NCI-H1436 treated with DMSO at 0.1 percent for 48 hours (cell line): ENCODE results near the gene TFAP2D.

Experiments used
- DNase-seq: peaks from one replicate; lab custom pipeline; 2025; lab: John Stamatoyannopoulos, UW

TFAP2D gene

DNA sequence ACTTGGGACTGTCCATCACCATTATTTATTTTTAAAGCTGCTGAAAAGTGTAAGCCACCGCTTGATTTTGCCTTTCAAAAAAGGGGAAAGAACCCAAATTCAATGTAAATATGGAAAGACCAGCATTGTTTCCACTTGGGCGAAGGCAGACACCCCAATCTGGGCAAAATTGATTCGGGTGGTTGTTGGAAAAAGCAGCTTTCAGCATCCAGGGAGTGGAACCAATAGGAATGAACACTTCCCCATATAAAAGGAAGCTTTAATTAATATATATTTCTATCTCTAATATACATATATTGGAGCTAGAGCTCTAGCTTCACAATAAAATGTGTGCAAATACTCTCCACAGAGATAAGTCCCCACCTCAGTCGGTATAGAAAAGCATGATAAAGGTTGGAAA lies at the start of gene TFAP2D:
Gene TFAP2D (plus strand): TSS at position 301 of the 400 bp plus-strand sequence. CDS start 530 bp downstream, outside the sequence.
- DNase-seq, result no peak

DNA sequence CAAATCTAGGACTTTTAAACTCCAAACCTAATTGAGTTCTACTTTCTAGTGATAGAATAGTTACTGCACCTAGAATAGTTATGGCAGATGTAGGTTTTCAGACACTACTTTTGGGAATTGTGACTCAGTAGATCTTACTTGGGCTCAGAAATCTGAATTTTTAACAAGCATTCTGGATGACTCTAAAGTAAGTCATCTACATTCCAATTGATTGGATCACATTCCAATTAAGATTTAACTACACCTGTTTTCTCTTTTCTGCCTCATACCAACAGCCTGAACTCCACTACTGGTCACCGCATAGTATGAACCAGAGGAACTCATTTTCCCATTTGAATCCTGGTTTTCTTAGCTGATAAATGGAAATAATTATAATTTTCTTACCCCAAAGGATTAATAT lies 49.5 kb upstream of the TFAP2D start:
- DNase-seq, result no peak

GRCh38 chr6:50666089-50666488 lies 47.2 kb upstream of the TFAP2D start:
- DNase-seq, result no peak

GRCh38 chr6:50681213-50681824 lies 32.0 kb upstream of the TFAP2D start:
- DNase-seq, result no peak

DNA sequence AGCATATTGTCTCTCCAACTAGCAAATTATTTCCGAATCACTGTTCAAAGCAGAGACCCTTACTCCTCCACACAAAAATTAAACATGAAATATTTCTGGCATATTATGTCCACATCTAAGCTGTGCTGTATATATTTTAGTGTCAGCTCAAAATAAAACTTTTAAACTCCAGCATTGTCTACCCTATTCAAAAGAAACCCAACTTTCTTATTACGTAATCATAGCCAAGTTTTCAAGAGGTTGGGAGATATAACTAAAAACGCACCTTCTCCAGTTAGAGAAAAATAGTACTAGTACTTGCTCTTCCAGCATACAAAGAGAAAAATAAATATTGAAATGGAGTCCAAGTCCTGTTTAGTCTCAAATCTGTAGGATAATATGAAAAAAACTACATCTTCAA lies 24.1 kb upstream of the TFAP2D start:
- DNase-seq, result no peak

DNA sequence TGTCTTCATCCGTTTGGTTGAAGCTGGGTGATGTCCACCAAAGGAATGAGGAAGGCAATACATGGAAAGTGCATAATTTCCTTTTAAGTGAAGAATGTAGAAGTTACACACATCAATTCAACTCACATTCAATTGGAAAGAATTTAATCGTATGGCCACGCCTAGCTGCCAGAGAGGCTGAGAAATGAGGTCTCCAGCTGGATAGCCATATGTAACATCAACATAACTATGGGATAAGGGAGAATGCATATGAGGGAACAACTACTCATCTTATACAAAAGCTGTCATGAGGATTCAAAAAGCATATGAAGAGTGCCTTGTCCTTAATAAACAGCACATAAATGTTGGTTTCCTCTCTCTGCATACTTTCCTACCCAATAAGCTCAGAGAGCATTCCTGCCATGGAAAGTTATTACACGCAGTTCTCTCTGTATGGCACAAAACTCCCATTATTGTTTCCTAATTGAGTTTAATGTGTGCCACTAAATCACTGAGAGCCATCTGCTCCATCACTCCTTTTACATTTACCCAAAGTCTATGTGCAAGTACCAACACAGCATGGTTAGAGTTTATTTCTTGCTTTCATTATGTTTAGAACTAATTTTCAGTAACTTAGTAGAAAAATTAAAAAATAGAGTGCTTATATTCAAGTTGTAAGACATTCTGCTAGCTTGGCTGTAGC lies 21.4 kb upstream of the TFAP2D start:
- no peak for DNase-seq

DNA sequence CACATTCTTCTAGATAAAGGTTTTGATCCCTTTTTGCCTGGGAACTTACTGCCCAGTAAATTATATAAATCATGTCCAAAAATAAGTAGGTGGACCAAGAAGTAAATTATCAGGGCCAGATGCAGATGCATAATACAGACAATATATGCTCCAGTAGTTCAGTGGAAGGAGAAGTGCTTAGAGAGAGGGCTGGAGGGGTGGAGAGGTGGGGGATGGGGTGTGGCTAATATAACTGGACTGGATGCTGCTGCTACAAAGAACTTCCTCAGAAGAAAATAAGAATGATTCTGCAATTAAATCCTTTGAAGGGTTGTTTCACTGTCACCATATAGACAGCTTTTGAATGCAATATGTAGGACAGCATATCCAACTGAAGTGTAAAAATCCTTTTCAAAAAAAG lies 14.8 kb upstream of the TFAP2D start:
- DNase-seq, result no peak

DNA sequence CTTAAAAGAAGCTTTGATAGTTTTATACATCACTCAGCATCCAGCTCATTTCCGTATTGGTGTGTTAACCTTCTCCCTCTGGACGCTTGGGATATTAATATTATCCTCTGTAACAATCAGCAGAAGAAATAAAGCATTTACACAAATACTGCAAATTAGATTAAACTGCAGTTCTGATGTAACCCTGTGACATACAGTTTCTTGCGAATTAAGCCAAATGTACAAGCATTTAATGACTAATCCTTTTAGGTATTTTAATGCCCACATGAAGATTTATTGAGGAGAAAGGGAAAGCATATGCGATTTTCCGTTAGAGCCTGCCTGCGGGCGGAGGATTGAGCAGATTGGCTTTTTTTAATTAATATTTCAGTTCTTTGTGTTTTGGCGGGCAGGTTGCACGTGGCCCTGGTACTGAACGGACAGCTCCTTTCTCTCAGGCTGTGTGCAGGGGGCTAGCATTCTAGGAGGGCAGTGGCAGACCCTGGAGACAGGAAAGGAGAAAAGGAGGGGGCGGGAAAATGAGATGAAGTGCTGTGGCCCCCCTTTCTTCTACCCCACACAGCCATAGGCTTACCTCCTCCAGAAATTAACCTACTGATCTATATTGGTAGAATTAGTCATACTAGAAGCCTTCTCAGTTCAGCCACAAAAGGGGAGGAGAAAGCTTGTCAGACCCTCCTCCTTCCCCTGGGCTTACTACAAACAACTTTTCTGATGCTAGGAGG lies 14.1 kb upstream of the TFAP2D start:
- no peak for DNase-seq

- no peak for DNase-seq
These were observed 6.8 kb upstream of the TFAP2D start for GRCh38 chr6:50706575-50706974.

GRCh38 chr6:50707191-50707590 lies 6.1 kb upstream of the TFAP2D start:
- DNase-seq, result no peak

GRCh38 chr6:50707652-50708300 lies 5.5 kb upstream of the TFAP2D start:
- DNase-seq, result no peak

DNA sequence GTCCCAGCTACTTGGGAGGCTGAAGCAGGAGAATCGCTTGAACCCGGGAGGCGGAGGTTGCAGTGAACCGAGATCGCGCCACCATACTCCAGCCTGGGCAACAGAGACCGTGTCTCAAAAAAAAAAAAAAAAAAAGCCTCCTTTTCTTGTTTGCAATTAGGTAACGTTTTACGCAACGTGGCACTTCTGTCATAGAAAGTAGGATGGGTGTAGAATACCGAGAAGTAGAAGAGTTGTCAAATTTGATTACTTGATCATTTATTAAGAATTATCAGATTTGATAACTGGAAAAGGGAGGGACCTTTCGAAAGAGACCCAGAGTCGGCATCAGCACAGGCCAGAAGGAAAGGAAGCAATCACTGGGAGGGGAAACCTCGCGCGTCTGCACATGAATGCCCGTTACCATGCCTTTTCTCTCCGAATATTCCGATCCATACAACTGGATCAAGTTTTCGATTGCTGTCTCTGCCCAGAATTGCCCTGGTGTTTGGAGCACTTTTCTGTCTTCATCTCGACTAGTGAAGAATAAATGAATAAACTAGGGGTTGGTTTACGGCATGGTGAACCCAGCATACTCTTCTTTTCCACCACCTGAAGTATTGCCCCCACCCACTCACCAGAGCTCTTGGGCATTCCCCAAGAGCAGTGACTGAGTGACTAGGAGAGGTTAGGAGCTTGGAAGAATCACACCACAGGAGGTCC lies 4.5 kb upstream of the TFAP2D start:
- DNase-seq, result no peak

GRCh38 chr6:50709366-50709734 lies 4.0 kb upstream of the TFAP2D start:
- DNase-seq, result no peak

DNA sequence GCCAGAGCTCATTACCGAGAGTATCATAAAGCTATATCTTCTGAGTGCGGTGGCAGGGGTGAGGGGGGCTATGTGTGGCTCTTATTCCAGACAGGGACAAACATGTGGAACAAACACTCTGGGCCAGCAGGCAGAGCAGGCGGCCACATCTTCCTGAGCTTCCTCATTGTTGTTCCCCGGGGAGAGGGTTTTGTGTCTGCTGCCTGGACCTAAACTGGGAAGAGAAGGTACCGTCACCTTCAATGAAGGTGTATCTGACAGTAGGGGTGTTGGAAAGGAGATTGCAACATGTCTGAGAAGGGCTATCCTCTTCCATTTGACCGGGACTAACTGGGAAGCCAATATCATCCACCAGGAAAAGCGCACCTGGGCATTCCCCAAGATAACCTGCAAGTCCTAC lies 1.6 kb upstream of the TFAP2D start:
- no peak for DNase-seq

DNA sequence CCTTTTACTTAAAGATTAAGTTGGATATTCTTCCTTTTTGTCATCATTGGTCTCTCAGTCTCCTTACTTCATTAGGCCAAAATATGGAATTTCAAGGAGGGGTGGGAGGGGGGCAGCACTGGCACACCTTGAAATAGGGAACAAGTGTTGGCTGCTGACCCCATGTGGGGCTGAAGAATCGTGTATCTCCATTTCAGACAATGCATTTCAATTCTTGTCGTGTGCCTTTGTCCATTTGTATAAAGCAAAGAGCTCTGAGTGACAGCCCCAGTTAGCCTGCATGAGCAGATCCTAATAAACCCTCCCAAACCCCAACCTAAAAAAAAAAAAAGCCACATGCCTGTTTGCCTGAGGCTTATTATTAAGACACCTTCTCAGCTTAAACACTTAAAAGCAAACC lies 1.0 kb upstream of the TFAP2D start:
- no peak for DNase-seq

GRCh38 chr6:50713977-50714486 lies 706 bp downstream of the TFAP2D start:
- no peak for DNase-seq

GRCh38 chr6:50714487-50715379 lies 1.4 kb downstream of the TFAP2D start:
- no peak for DNase-seq

GRCh38 chr6:50716899-50717509 lies 3.7 kb downstream of the TFAP2D start:
- DNase-seq, result no peak

- no peak for DNase-seq
These were observed 4.6 kb downstream of the TFAP2D start for GRCh38 chr6:50717734-50718457.

DNA sequence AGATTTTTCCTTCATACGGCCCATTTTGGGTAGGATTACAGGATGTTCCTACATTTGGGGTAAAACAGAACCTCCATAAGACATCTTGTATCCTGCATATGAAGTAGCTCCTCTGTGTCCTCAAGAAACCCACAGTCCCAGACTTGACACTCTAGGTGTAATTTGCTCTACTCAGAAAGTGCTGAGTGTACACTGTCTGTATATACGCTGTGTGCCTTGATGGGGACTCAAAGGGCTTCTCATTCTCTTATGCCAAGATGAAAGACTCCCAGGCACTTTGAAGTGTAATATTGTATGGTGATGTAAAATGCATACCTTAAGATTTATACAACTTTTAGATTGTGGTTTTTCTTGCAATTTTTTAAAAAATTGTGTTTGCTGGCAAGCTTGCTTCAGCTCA lies 5.2 kb downstream of the TFAP2D start:
- DNase-seq, result no peak
